ENCODE measurements around the gene HTR4. TPM values are rescaled to one million over a fixed set of nuclear protein-coding genes. Genes with fewer than 3 reads are reported as not detected.

The HTR4 gene
- total RNA-seq, 2 donors from 2014 or later = 7.5 to 8.9 TPM

DNA sequence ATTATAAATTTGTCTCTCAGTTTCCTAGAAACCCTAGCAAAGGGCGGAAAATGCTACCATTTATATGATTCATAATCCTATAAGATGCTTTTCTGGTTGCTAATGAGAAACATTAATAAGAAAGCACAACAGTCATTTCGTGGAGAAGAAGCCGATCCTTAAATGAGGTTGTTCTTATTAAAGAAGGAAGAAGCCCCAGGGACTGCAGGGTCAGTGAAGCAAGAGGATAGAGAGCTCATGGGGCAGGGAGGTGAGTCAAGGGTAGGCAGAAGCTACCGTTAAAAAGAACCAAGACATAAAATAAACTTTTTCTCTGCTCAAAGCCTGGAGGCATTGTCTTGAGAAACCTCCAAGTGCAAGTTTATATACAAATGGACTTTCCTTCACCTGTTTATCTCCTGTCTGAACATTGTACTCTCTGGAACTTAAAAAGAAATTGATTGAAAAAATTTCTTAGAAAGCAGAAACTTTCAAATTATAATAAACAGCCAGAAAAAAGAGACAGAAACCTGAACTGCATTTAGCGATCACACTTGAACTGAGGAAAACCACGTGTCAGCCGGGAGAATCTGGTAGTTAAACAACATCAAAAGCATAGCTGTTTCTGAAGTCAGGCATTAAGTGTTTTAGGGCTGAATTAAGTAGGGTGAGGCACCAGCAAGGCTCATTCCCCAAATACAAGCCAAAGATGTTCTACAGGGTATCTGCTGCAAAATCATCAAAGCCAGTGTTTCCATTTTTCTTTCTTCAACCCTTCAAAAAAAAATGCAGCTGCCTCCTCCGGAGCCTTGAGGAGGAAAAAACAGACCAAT is 21.9 kb downstream of the HTR4 start:
- Histone ChIP-seq H3K36me3 (no peaks in the 10 kb centered on the region), H3K9me3 (no peaks in the 10 kb centered on the region), H3K9ac (ENCODE audit: low read depth in 2 of 2, low read length in 2 of 2) (no peak overlapping the region), H3K4me3 (no peak overlapping the region), H3K4me1 (no peaks in the 10 kb centered on the region), H3K27me3 (no peaks in the 10 kb centered on the region), H3K27ac (no peak overlapping the region)
- intact Hi-C loops (cut with DNase I) = no loop called here
- no peak for DNase-seq
- TF ChIP-seq, protein P1, sequence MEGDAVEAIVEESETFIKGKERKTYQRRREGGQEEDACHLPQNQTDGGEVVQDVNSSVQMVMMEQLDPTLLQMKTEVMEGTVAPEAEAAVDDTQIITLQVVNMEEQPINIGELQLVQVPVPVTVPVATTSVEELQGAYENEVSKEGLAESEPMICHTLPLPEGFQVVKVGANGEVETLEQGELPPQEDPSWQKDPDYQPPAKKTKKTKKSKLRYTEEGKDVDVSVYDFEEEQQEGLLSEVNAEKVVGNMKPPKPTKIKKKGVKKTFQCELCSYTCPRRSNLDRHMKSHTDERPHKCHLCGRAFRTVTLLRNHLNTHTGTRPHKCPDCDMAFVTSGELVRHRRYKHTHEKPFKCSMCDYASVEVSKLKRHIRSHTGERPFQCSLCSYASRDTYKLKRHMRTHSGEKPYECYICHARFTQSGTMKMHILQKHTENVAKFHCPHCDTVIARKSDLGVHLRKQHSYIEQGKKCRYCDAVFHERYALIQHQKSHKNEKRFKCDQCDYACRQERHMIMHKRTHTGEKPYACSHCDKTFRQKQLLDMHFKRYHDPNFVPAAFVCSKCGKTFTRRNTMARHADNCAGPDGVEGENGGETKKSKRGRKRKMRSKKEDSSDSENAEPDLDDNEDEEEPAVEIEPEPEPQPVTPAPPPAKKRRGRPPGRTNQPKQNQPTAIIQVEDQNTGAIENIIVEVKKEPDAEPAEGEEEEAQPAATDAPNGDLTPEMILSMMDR (IDR thresholded peaks at IDR 0.05) = no peak

DNA sequence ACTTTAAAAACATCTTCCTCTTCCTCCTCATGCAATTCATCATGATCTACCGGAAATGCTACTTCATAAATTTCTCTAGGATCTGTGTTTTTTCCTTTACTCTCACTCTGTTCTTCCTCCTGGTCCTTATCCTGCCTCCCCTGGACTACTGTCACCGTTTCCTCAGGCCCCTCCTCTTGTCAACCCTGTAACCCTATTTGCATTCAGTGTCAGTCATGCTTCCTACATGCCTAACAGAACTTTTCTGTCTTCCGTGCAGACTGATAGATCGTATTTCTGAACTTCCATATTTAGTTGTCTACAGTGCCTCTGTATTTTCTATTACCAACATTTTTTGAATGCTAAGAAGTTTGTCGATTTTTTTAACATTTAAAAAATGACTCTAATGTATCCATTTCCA is 27.3 kb downstream of the HTR4 start:
- Histone ChIP-seq H3K4me1 (no peaks in the 10 kb centered on the region), H3K4me3 (no peak overlapping the region), H3K36me3 (no peaks in the 10 kb centered on the region), H3K9me3 (no peaks in the 10 kb centered on the region), H3K9ac (ENCODE audit: low read depth in 2 of 2, low read length in 2 of 2) (no peak overlapping the region), H3K27me3 (no peaks in the 10 kb centered on the region), H3K27ac (no peak overlapping the region)
- intact Hi-C loops (cut with DNase I) = no loop called here
- DNase-seq = no peak
- TF ChIP-seq, protein P1 (IDR thresholded peaks at IDR 0.05) = no peak

DNA sequence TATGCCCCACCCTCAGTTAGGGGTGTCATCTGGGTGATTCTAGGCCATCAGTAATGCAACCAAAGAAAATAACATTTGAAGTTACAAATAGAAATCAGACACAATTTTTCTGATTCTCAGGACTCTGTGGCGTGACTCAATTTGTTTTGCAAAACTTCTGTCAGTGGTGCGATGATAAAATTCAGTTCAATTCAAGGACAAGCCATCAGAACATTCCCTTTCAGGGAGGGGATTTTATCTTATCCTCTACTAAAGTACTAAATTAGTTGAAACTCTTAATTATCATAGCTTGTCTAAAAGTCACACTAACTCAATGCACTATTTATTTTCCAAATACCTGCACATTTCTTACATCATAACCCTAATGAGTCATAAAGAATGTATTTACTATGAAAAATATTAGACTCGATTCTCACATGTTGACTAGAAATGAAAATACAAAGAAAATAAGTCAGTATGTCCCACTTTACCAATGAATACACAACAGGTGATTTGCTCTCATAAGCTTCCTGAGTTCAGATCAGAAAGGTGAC is 28.2 kb downstream of the HTR4 start:
- no peak overlapping the region for H3K4me3 ChIP-seq
- H3K27ac ChIP-seq = no peak overlapping the region
- no peaks in the 10 kb centered on the region for H3K27me3 ChIP-seq
- H3K9me3 ChIP-seq = no peaks in the 10 kb centered on the region
- TF ChIP-seq, protein P1 (IDR thresholded peaks at IDR 0.05) = no peak
- no peaks in the 10 kb centered on the region for H3K36me3 ChIP-seq
- no peaks in the 10 kb centered on the region for H3K4me1 ChIP-seq
- H3K9ac ChIP-seq (ENCODE audit: low read depth in 2 of 2, low read length in 2 of 2) = no peak overlapping the region
- intact Hi-C loops (cut with DNase I) = no loop called here
- no peak for DNase-seq

DNA sequence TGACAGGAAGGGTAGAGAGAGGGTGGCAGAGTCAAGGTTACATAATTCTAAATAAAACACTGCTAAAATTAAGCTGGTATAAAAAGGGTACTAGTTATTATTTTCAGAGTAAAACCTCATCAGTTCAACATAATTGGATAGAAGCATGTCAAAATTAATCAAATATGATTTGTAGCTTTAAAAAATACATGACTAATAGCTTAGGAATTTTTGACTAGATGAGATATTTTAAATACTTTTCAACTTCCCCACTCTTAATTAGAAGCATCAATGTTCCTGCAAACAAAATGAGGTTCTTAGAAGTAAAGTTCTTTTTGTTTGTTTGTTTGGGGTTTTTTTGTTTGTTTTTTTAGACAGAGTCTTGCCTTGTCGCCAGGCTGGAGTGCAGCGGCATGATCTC is 29.1 kb downstream of the HTR4 start:
- TF ChIP-seq, protein P1 (IDR thresholded peaks at IDR 0.05) = no peak
- H3K9me3 ChIP-seq = no peaks in the 10 kb centered on the region
- no peaks in the 10 kb centered on the region for H3K4me1 ChIP-seq
- H3K27me3 ChIP-seq = no peaks in the 10 kb centered on the region
- H3K36me3 ChIP-seq = no peaks in the 10 kb centered on the region
- H3K4me3 ChIP-seq = no peak overlapping the region
- H3K9ac ChIP-seq (ENCODE audit: low read depth in 2 of 2, low read length in 2 of 2) = no peak overlapping the region
- DNase-seq = no peak
- no peak overlapping the region for H3K27ac ChIP-seq
- intact Hi-C loops (cut with DNase I) = no loop called here

DNA sequence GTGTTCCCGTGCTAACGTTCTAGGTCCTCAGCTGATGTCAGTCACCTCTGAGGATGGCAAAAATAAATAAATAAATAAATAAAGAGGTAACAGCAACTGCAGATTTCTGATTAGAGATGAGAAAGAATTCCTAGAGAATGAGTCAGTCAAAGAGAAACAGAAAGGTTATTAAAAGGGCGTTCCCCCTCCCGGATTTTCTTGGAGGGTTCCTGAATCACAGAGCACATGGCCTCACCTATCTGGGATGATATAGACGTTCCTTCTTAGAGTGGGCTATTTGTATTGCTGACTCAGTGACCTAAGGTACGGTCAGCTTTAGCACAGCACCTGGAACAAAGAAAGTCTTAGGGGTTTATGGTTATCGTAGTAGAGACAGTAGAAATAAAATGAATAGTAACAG is 30.6 kb downstream of the HTR4 start:
- intact Hi-C loops (cut with DNase I) = no loop called here
- DNase-seq = no peak
- Histone ChIP-seq H3K4me1 (no peaks in the 10 kb centered on the region), H3K27ac (no peak overlapping the region), H3K9me3 (no peaks in the 10 kb centered on the region), H3K4me3 (no peak overlapping the region), H3K27me3 (no peaks in the 10 kb centered on the region), H3K9ac (ENCODE audit: low read depth in 2 of 2, low read length in 2 of 2) (no peak overlapping the region), H3K36me3 (no peaks in the 10 kb centered on the region)
- TF ChIP-seq, protein P1 (IDR thresholded peaks at IDR 0.05) = no peak
